Tibial nerve (tissue), 4 donors: ENCODE measurements around the gene WSCD2. TPM values are rescaled to one million over a fixed set of nuclear protein-coding genes. Genes with fewer than 3 reads are reported as not detected.

Experiments used
- DNase-seq, 2 donors: peaks; one replicate each; pipeline ENCODE4 v3.0.0-alpha.2; 2019; ENCODE audit warnings: low spot score in 2 of 2
- H3K27ac ChIP-seq, 4 donors: fragments of 200-600 bp; sonication (generic) in 3 of 4; one replicate each; pipeline ENCODE4 v1.5.1; 2017 to 2019; ENCODE audit warnings: mild to moderate bottlenecking in 1 of 4
- H3K27me3 ChIP-seq, 2 donors: fragments of 200-600 bp; sonication (generic) in 1 of 2; one replicate each; pipeline versions ENCODE4 v1.5.1 to v1.6.0; 2017 to 2019
- H3K36me3 ChIP-seq, 3 donors: fragments of 200-600 bp; sonication (generic); one replicate each; pipeline ENCODE4 v1.5.1; 2018 to 2019
- H3K4me1 ChIP-seq, 4 donors: fragments of 200-600 bp; sonication (generic) in 3 of 4; one replicate each; pipeline ENCODE4 v1.5.1; 2017 to 2019
- H3K4me3 ChIP-seq, 4 donors: fragments of 200-600 bp; sonication (generic) in 3 of 4; one replicate each; pipeline ENCODE4 v1.5.1; 2017 to 2019; ENCODE audit warnings: mild to moderate bottlenecking in 1 of 4, moderate library complexity in 1 of 4
- H3K9me3 ChIP-seq, 4 donors: fragments of 200-600 bp; sonication (generic) in 3 of 4; one replicate each; pipeline ENCODE4 v1.5.1; 2017 to 2019
- EP300 ChIP-seq, 2 donors: sonication (generic); formaldehyde crosslinking; IDR thresholded peaks; one replicate each; pipeline ENCODE4 v1.6.1; 2017; ENCODE audit warnings: antibody characterized with exemption in 2 of 2, mild to moderate bottlenecking in 1 of 2
- POLR2A ChIP-seq, 2 donors: fragments of 450-650 bp; IDR thresholded peaks; one replicate each; pipeline ENCODE4 v1.6.1; 2017; ENCODE audit warnings: antibody characterized with exemption in 2 of 2, mild to moderate bottlenecking in 2 of 2, moderate library complexity in 2 of 2
- WGBS, 2 donors: methylation state at CpG; one replicate each; pipeline ENCODE4 v1.1.5; 2018; 5-methylcytosine and 5-hydroxymethylcytosine counted together
- total RNA-seq, 4 donors: library from RNA; depleted of rRNA; stranded (reverse); fragments of >200 nt; gene quantifications; one replicate each; pipeline ENCODE4 v1.1.0, GENCODE V29; 2016
- TF ChIP-seq, protein P1 (sequence below), 5 experiments: fragments of 200-600 bp in 3 of 5; fragments of 450-650 bp in 2 of 5; sonication (generic) in 3 of 5; IDR thresholded peaks; one replicate each; pipeline ENCODE4 v1.5.1; 2016 to 2019; ENCODE audit warnings: antibody characterized with exemption in 5 of 5, mild to moderate bottlenecking in 3 of 5, moderate library complexity in 2 of 5

WSCD2 gene
- total RNA-seq, 4 donors from 2014 or later, result 4.2 to 38.9 (median 20.8) TPM

DNA sequence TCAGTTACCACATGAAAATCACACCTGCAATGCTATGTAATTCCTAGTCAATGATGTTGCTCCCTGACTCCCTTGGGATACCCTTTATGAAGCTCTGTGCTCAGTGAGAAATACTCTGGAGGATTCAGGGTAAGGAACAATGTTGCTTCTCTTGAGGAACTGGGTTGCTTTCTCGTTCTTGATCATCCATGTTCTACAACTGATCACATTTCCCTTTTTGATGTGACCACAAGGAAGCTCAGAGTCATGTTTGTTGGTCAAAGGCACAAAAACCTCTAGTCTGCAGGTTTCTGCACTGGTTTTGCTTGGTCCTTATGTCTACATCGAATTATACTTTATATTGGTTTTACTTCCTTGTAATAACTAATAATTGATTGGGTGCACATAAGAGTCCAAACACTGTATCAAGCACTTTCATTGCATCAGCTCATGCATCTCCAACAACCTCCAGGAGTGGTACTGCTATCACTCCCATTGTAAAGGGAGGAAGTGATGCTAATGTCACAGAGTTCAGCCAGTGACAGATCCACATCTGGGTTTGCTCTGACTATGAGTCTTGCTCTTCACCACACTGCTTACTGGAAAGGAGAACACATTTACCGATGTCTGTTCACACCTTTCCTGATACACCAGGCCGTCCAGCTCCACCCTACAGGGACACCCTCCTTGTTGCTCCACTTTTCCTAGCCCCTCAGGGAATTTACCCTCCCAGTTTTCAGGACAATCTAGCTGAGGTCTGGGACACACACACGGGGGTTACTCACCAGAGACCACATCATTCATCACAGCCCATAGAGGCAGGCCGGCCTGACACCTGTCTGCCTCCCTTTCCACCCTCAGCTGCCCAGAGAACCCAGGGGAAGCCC lies 169.0 kb downstream of the WSCD2 start:
- DNase-seq, result no peak
- TF ChIP-seq, protein P1, sequence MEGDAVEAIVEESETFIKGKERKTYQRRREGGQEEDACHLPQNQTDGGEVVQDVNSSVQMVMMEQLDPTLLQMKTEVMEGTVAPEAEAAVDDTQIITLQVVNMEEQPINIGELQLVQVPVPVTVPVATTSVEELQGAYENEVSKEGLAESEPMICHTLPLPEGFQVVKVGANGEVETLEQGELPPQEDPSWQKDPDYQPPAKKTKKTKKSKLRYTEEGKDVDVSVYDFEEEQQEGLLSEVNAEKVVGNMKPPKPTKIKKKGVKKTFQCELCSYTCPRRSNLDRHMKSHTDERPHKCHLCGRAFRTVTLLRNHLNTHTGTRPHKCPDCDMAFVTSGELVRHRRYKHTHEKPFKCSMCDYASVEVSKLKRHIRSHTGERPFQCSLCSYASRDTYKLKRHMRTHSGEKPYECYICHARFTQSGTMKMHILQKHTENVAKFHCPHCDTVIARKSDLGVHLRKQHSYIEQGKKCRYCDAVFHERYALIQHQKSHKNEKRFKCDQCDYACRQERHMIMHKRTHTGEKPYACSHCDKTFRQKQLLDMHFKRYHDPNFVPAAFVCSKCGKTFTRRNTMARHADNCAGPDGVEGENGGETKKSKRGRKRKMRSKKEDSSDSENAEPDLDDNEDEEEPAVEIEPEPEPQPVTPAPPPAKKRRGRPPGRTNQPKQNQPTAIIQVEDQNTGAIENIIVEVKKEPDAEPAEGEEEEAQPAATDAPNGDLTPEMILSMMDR (IDR thresholded peaks at IDR 0.05), result no peak
- TF ChIP-seq EP300 (IDR thresholded peaks at IDR 0.05), result no peak
- no peak for TF ChIP-seq POLR2A (IDR thresholded peaks at IDR 0.05)
- Histone ChIP-seq H3K27ac (no peak overlapping the region), H3K9me3 (no peaks in the 10 kb centered on the region), H3K4me3 (no peak overlapping the region), H3K27me3 (no peaks in the 10 kb centered on the region), H3K36me3 (no peaks in the 10 kb centered on the region), H3K4me1 (peaks cover 0 to 51% (median 3%) of the 10 kb centered on the region in 4 donors)
- 80 to 85% methylated on average over 6 of the region's 6 CpGs for WGBS, 2 donors

DNA sequence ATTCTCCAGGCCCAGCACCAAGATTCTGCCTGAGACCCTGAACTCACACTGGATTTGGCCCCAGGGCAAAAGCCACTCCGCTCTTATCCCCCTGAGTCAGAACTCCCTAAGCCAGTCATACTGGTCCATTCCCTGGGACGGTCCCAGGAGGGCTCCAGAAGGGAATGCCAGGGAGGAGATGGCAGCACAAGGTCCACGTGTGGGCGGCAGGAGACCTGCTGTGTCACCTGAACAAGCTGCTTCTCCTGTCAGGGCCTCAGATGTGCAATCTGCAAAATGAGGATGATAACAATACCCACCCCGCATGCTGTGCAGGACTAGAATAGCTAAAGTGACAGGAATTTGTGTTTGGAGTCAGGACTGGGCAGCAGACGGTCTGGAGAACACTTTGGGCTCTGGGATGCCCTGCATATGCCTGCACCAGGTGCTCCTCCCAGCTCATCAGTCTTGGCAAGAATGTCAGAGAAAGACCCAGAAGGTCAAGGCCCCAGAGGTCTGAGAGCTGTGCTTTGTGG lies 169.7 kb downstream of the WSCD2 start:
- H3K27ac ChIP-seq, result peak overlapping the region in 1 of 4 donors; percentile 9
- 77 to 80% methylated on average over 5 to 6 of the region's 6 CpGs for WGBS, 2 donors
- no peak for DNase-seq

DNA sequence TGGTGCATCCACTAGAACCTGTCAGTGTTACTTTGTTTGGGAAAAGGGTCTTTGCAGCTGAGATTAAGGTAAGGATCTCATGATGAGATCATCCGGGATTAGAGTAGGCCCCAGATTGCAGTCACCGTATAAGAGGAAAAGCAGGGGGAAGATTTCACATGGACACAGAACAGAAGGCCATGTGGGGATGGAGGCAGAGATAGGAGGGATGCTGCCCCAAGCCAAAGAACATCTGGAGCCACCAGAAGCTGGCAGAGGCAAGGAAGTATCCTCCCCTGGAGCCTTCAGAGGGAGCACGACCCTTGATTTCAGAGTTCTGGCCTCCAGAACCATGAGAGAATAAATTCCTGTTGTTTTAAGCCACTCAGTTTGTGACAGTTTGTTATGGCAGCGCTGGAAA lies 170.4 kb downstream of the WSCD2 start:
- Histone ChIP-seq H3K4me3 (no peak overlapping the region), H3K27ac (peak overlapping the region in 1 of 4 donors; percentile 9), H3K36me3 (no peaks in the 10 kb centered on the region), H3K4me1 (peaks cover 0 to 65% (median 14%) of the 10 kb centered on the region in 4 donors), H3K27me3 (no peaks in the 10 kb centered on the region), H3K9me3 (no peaks in the 10 kb centered on the region)
- TF ChIP-seq, protein P1 (IDR thresholded peaks at IDR 0.05), result no peak
- no peak for TF ChIP-seq EP300 (IDR thresholded peaks at IDR 0.05)
- TF ChIP-seq POLR2A (IDR thresholded peaks at IDR 0.05), result no peak
- 70 to 76% methylated on average over 4 of the region's 4 CpGs for WGBS, 2 donors
- no peak for DNase-seq

More for the DNA sequence above, 169.7 kb downstream of the WSCD2 start:
- peaks cover 0 to 58% (median 9%) of the 10 kb centered on the region in 4 donors for H3K4me1 ChIP-seq
- TF ChIP-seq, protein P1 (IDR thresholded peaks at IDR 0.05), result no peak
- no peak for TF ChIP-seq POLR2A (IDR thresholded peaks at IDR 0.05)
- no peak for TF ChIP-seq EP300 (IDR thresholded peaks at IDR 0.05)
- no peaks in the 10 kb centered on the region for H3K9me3 ChIP-seq
- H3K4me3 ChIP-seq, result no peak overlapping the region
- no peaks in the 10 kb centered on the region for H3K36me3 ChIP-seq
- H3K27me3 ChIP-seq, result no peaks in the 10 kb centered on the region

Other genes starting within 250 kb of the WSCD2 start
- gene CMKLR1, start 210.0 kb downstream of the WSCD2 start, total RNA-seq, result 10 to 100 TPM in 3 of 4 donors, 1 to 10 TPM in 1; 7.1 to 23.2 (median 18.8) TPM